ENCODE data around the gene TCP11.

TCP11 gene

DNA sequence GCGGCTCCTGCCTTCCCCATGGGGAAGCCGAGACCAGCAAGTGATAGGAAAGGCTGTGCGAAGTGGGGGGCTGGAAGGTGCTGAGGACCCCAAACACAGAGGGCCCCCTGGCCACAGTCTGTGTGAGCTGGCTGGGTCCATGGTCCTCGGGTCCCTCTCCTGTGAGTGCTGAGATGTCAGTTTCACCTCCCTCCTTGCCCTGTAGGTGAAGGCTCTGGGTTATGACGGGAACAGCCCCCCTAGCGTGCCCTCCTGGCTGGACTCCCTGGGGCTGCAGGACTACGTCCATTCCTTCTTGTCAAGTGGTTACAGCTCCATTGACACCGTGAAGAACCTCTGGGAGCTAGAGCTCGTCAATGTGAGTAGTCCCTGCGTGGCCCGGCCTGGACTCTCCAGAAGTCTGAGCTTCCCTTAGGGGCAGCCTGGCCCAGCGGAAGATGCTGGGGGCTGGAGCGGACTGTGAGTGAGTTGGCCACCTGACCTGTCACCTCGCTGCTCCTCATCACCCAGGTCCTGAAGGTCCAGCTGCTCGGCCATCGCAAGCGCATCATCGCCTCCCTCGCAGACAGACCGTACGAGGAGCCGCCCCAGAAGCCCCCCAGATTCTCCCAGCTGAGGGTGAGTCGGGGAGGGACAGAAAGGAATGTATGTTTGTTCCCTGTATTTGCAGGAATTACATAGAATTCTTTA lies 61.7 kb downstream of the TCP11 start:
- peak; percentile 2 for DNase-seq

GRCh38 chr6:35078896-35079295 lies 62.2 kb downstream of the TCP11 start:
- no peak for DNase-seq

- DNase-seq = no peak
Observed at GRCh38 chr6:35078226-35078850, 62.8 kb downstream of the TCP11 start.

- peak; percentile 5 for DNase-seq
Observed at GRCh38 chr6:35077713-35078105, 63.4 kb downstream of the TCP11 start.

DNA sequence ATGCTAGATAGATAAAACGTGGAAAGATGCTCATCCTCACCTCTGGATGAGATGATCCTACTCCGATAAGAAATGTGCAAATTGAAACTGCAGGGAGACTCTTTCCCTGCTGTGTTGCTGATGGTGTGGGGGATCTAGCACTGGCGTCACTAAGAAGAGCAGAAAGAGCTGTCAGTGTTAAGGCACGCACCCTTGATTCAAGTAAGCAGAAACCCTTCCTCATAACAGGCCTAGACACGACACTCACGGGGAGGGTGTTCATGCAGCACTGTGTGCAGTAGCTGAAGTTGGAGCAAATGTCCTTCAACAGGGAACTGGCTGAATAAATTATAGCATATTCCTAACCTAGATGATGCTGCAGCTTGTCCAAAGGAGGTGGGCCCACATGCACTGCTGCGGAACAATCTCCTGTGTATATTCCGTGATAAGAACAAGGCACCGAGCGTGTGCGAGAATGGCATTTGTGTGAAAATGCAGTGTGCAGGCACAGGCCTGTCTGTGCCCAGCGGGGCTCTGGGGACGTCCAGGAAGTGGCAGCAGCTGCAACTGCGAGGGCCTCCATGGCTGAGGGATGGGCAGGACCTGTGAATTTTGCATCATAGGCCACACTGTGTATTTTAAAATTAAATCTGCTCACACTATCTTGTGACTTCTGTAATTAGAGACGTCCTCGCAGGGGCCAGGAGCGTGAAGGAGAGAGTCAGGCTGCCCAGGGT lies 64.0 kb downstream of the TCP11 start:
- peak; percentile 11 for DNase-seq

- no peak for DNase-seq
Observed at GRCh38 chr6:35073766-35074471, 67.2 kb downstream of the TCP11 start.

GRCh38 chr6:35073211-35073610 lies 67.9 kb downstream of the TCP11 start:
- DNase-seq = no peak

DNA sequence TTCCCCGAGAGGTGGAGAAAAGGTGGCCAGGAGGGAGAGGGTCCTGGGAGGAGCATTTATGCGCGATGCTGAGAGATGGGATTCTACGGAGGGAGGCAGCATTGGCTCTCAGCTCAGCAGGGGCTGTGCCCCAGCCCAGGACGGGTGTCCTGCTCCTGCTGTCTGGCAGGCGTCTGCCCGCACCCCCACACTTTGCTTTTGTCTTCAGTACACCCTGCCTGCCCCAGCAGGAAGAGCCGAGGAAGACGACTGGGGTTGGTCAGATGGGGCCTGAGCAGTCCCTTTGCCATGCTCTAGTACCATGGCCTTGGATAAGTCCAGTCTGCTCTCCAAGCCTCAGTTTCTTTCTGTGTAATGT lies 68.5 kb downstream of the TCP11 start:
- DNase-seq = no peak

DNA sequence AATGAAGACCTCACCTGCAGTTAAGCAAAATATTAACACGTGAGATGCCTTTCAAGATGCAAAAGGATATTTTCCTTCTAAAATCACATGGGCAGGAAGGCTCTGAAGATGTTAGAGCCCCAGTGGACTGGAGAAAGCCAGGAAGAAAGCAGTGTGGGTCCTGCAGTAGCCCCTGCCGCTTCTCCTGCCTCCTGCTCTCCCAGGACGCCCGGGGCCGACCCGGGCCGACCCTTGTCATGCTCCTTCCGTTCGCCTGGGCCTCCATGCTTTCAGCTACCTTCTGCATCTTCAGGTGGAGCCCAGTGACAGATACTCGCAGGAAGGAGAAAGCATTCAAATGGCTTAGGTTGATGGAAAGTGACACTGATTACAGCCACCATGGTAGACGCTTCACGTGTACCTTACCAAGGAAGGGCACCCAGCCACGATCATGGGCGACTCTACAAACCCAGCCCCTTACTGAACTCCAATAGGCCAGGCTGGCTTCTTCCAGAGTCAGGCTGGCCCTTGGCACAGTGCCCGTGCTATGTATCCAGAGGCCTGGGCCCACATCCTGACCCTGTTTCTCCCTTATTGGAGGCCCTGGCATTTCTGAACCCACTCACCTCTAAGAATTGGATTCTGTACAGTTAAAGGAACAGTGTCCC lies 69.0 kb downstream of the TCP11 start:
- no peak for DNase-seq

DNA sequence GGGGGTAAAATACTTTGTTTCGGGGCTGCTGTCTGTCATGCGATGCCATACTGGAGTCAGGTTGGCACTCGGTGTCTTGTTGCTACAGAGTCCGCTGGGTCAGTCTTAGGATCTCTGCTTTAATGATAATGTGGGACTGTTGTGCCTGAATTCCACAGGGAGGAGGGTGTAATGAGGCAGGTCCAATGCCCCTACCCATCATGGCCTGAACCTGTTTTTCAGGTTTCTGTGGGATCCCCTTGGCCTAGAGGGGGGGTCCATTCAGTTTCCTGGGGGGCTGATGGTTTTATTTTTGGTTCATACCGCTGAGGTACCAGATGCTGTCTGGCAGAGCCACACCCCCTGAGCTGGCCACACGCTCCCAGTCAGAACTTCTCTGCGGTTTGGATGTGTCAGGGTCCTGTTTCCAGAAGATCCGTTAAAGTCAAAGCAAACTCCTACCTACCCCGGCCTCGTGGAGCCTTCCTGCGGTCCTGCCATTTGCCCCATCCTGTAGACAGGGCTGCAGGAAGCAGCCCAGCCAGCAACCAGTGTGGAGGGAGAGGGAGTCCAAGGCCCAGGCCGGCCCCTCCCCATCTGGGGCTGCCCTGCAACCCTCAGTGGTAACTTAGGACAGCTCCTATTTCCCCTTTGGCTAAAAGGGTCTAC lies 69.7 kb downstream of the TCP11 start:
- DNase-seq = no peak

- DNase-seq = no peak
Observed at GRCh38 chr6:35070111-35070510, 71.0 kb downstream of the TCP11 start.

DNA sequence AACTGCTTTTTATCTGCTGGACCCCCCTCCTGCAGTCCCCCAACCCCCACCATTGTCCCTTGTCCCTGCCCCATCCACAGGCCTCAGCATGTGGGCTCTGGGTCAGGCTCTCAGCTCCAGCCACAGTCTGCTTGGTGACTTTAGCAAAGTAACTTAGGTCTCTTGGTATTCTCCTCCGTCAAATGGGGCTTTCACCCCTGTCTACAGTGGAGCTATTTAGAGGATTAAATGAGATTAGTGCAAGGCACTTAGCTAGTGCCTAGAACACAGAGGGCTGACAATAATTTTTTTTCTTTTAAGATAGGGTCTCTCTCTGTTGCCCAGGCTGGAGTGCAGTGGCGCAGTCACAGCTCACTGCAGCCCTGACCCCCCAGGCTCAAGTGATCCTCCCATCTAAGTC lies 71.9 kb downstream of the TCP11 start:
- DNase-seq = no peak

DNA sequence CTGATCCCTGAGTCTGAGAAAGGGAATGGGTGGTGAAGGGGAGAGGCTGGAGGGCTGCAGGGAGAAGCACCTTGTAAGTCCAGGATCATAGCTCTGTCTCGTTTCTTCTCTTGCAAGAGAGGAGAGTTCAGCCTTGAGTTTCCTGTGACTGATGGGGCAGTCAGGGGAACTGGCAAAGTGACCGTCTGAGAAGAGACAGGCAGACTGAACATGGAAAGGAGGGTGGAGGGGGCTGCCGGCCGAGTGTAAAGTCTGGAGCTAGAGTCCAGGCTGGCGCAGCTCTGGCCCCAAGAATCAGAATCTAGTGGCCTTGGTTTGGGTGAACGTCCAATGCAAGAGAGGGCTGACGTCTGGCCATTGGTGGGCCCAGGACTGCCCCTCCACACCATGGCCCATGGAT lies 72.5 kb downstream of the TCP11 start:
- no peak for DNase-seq

DNA sequence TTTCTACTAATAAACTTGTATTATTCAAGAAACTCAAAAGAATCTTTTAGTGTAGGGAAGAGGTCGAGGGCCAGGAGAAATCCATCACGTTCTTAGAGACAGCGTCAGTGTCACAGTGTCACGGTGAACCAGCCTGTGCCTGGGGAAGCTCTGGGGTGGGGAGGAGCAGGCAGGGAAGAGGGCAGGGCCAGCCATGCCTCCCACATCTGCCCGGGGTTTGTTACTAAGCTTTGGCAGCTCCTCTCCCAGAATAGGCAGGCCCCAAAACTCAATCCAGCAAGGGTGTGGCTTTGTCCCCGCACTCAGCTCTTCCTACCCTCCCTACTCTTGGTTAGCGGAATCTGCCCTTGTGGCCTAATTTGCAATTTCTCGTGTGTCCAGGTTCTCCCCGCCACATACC lies 72.9 kb downstream of the TCP11 start:
- DNase-seq = no peak

Measured in femur (tissue), 1 donor.